Hepatic stellate cell (primary cell): ENCODE data around the gene CCDC57.
"Not testable (repeated sequence)": the region's sequence is repeated elsewhere in the genome, so short reads cannot be mapped to it uniquely, and the experiment has no call there.

Experiments
- DNase-seq: peaks from one replicate; pipeline ENCODE4 v3.0.0; 2011; ENCODE audit warnings: low spot score

The CCDC57 gene

DNA sequence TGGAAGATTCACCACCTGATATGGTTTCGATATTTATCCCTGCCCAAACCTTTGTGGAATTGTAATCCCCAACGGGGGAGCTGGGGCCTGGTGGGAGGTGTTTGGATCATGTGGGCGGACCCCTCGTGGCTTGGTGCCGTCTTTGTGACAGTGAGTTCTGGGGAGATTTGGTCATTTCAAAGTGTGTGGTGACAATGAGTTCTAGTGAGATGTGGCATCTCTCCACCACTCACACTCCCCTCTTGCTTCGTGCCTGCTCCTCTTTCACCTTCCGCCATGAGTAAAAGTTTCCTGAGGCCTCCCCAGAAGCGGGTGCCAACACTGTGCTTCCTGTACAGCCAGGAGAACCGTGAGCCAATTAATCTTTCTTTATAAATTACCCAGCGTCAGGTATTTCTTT is 9.7 kb downstream of the CCDC57 start:
- no peak for DNase-seq

DNA sequence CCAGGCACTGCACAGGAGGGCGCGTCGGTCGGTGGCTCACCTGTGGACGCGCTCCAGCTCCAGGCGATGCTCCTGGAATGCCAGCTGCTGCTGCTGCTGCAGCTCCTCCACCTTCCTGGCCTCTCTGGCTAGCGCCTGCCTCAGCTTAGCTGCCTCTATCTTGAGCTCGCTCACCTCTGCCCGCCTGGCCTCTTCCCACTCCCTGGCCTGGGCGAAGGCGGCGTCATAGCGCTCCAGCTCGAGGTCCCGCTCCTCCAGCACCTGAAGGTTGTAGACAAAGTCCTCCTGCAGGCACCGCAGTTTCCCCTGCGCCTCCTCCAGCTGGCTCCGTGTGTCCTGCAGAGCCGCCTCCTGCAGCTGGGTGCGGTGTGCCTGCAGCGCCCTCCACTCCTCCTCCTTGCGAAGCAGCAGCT is 11.1 kb downstream of the CCDC57 start:
- no peak for DNase-seq

DNA sequence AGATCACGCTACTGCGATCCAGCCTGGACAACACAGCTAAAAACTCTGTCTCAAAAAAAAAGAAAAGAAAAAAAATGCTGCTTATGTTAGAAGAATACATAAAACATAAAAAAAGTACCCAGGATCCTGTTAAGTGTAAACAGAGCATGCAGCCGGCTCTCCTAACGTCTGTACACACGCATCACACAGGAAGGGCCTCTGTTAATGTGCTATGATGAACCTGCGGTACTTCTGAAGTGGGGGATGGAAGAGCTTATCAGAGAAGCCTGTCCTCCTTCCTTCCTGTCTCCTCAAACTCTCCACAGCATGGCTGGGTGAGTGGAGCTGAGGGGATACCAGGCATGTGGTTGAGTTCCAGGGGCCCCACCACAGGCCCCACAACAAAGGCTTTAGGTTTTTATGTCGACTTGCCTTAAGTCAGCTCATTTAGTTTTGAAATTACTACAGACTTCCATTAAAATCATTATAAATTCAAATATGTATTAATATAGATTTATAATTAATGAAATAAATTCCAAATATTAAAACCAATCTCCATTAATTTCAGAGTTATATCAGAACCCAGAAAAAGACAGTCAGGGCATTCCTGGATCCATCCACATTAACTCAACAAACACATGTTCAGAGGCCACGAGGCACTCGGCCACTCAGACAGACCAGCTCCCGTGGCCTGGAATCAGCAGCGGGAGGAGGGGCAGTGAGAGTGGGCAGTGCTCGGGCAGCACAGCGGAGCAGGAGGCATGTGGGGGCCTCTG is 11.7 kb downstream of the CCDC57 start:
- DNase-seq, result no peak

DNA sequence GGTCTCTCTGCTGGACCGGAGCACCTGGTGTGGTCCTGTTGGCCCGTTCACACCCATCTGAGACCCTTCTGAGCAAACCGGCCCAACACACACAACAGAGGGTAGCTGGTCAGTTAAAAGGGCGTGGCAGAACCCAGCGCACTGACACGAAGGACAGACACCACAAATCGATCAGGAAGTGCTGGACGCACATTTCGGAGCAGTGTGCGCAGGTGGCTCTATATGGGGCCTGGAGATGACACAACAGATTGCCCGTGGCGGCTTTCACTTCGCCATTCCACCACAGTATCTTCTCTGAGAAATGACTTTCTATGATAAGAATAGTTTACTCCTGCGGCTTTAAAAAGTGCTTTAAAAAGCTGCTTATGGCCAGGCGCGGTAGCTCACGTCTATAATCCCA is 12.5 kb downstream of the CCDC57 start:
- no peak for DNase-seq

DNA sequence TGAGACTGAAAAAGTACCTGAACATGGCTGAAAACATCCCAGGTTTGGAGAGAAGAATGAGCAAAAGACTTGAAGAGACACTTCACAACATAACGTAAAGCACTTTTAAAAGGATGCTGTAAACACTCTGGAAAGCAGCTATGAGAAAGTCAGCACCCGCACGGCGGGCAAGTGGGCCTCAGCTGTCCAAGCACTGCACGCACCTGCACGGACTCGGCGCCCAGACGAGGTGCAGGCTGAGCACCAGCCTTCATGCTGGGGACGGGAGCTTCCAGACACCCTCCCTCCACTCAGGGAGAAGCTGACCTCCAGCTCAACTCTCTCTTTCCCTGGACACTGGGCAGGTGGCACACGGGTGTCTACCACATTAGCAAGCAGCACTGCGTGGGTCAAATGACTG is 13.1 kb downstream of the CCDC57 start:
- DNase-seq, result no peak

DNA sequence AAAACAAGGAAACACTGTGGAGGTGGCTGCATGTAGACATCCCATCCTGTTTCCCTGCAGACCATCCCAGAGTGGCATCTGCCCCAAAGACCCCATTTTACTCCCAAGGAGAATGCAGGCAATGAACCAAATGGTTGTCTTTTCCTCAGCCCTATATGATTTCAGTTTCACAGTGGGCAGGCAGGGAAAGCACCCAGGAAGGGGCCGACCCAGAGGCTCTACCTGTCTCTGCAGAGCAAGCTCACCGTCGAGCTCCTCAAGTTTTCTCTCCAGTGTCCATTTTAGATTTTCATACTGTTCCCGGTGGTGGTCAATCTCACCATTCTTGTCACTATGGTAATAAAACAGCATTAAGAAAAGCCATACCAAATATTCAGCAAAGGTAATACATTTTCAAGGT is 14.6 kb downstream of the CCDC57 start:
- DNase-seq, result no peak

DNA sequence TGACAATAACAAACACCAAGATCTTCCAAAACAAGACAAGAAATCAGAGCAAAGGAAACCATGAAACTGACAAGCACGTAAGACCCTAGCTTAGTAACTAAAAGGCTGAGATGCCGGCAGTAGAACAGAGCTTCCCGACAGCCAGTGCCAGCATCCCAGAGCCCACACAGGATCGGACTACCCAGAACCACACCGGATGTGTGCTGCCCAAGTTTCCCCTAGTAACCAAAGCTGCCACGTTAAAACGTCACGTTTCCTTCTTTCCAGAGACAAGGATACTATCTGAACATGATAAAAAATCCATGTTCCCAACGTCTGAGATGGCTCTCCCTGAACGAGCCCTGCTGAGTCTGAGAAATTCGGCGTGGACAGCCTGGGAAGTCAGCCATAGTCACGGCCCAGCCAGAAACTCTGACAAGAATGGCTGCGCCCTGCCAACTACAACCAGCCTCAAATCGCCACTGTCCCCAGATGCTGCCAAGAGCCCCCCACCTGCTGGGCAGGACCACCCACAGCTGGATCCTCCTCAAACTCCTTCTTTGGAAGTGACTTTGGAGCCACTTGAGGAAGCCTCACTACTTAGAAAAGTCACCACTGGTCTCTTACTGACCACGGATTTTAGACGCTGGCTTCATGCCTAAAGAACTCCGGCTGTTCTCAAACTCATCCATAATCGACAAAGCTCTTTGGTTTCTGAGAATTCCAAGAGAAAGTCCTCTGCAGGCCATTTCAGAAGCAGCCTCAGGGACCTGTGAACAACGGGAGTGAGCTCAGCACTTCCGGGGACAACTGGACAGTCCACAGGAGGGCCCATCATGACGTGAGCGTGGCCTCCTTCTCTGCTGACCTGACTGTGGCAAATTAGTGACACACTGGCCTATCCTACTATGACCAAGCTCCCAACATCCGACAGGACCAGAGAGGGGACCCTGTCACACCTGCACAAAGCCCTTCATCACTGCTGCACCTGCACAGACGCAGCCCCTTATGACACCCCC is 16.7 kb downstream of the CCDC57 start:
- no peak for DNase-seq

DNA sequence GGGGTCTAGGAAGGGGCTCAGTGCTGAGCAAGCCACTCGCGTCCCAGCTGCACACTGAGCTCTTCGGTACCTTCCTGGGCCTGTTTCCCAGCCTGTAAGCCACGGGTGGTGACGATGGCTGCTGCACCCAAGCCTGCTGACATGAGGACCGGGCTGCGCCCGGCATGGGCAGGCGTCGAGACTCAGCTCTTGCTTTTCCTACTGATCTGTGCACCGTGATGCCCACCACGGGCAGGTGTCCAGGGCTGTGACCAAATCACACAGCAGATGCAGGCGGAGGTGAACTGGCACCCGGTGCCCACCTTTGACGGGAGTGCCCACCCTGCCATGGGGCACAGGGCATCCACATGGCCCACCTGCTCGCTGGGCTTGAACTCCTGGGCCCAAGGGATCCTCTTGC is 17.9 kb downstream of the CCDC57 start:
- no peak for DNase-seq

DNA sequence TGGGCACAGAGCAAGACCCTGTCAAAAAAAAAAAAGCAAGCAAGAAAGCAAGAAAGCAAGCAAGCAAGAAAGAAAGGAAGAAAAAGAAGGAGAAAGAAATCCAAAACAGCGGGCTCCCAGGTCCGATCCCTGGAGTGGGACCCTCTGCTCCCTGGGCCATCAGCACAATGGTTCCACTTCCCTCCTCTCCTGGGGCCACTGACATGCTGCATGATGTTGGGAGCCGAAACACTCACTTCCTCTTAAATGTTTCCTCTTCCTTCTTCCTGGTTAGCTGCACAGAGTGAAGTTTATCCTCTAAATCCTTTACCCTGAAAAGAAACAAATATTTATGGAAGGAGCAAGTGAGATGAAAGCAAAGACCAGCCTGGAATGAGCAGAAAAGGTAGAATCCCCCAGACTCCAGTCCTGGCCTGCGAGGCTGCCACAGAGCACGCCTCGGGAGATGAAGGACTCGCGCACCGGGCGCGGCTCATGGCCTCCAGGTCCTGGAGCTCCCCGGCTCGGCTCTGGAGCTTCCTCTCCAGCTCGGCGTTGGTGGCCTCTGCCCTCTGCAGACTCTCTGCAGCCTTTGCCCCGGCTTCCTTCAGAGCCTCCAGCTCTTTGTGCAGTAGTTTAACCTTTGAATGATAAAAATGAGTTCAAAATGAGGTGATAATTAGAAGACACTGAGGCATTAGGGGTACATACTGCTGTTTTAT is 19.0 kb downstream of the CCDC57 start:
- no peak for DNase-seq

DNA sequence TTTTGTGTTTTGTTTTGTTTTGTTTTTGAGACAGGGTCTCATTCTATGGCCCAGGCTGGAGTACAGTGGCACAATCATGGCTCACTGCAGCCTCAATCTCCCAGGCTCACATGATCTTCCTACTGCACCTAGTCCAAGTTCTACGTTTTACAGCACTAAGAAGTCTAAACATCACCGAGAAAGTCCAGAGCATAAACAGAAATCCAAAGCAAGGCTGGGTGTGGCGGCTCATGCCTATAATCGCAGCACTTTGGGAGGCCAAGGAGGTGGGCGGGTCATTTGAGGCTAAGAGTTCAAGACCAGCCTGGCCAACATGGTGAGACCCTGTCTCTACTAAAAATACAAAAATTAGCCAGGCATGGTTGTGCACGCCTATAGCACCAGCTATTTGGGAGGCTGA is 19.6 kb downstream of the CCDC57 start:
- not testable (repeated sequence) for DNase-seq

DNA sequence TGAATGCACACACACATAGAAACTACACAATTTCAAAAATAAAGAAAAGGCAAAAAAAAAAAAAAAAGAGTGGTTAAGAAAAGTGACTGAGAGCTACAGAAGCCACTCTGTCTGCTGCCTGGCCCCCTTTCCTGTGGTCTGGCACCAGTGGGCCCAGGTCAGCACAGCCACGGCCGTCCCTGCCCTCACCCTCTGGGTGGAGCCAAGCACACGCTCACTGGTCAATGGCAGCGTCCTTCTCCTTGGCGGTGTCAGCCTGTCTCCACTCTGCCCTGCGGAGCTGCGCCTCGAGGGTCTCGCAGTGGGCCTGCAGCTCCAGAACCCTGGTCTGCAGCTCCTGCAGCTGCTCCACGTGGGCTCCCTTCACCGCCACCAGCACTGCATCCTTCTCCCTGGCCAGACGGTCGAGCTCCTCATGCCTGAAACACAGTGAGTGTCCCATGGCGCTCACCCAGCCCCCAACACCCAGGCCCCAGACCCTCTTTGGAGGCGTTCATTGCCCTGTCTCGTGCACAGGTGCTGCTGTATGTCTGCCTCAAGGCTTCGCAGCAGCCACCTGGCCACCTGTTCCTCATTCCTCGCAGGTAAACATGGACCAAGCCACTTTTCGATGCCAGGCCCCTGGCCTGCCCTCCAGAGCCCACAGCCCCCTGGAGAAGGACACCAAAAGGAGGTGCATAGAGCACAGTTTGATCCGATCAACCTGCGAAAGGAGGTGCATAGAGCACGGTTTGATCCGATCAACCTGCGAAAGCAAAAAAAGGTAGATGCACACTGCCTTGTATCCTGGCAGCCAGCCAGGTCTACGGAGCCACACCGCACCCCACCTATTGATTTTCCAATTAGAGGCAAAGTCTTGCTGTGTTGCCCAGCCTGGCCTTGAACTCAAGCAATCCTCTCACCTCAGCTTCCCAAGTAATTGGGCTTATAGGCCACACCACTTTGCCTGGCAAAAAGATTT is 24.4 kb downstream of the CCDC57 start:
- DNase-seq, result no peak

DNA sequence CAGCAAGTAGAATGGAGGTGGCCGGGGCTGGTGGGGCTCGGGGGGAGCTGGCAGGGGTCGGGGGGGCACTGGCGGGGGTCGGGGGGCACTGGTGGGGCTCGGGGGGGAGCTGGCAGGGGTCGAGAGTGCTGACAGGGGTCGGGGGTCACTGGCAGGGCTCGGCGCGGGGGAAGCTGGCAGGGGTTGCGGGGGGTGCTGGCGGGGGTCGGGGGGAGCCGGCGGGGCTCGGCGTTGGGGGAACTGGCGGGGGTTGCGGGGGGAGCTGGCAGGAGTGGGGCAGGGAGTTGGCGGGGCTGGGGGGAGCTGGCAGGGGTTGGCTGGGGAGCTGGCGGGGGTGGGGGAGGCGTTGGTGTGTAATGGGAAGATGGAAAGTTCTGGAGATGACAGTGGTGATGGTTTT is 25.1 kb downstream of the CCDC57 start:
- no peak for DNase-seq

DNA sequence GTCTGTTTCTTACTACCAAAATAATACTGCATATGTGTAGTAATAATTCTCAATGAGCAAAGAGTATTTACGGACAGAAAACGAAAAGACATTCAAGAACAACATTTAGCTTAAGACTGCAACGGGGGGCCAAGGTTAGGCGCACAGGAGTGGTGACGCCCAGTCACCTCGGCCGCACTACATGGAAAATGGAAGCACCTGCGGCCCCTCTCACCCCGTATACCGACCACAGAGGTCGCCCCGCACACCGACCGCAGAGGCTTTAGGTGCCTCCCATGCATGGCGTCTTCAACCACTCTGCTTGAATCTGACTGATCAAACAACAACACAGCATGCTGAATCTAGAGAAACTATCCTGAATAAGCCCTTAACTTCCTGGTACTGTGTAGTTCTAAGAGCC is 26.4 kb downstream of the CCDC57 start:
- no peak for DNase-seq

DNA sequence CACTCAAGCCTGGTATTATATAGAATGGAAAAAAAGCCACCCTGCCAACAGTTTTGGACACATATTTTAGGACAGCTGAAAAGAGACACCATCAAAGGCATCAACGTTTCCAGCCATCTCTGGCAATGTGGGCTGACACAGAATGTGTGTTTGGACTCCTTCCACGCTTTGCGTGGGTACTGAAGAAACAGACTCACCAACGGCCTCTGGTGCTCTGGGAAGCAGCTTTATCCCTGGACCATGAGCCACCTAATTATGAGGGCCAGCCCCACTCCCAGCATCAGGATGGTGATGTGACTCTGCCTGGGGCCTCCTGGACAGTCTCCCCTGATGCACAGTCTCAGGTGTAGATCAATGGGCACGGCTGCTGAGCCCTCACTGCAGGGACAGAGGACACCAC is 27.9 kb downstream of the CCDC57 start:
- no peak for DNase-seq

DNA sequence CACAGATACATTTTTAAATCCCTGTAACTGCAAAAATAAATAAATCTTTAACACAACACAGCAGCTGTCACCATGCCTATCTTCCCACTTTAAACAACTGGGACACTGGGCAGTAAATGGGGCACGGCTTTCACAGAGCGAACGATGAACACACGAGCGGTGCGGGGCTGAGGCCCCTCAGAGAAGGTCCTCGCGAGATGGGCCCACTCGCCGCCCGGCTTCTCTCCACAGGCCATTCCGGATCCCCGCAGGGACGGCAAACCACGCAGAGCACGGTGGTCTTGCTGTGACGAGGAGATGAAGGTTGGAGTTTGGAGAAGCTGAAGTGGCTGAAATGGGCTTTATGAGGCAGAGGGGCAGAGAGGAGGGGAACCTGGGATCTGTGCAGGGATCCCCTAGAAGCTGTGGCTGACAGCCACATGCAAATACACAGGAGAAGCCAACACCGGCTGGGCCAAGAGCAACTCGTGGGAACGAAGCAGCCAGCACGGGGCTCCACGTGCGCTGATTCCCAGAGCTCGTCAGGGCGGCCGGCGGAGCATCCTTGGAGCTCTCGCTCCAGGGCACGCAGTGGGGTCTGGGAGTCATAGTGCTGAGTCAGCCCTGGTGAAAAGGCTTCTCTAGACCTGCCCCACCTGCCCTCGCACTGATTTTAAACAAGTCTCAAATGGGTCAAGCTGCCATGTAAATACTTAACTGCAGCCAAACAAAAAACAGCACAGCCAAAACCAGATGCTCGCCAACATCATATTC is 31.7 kb downstream of the CCDC57 start:
- DNase-seq, result no peak

DNA sequence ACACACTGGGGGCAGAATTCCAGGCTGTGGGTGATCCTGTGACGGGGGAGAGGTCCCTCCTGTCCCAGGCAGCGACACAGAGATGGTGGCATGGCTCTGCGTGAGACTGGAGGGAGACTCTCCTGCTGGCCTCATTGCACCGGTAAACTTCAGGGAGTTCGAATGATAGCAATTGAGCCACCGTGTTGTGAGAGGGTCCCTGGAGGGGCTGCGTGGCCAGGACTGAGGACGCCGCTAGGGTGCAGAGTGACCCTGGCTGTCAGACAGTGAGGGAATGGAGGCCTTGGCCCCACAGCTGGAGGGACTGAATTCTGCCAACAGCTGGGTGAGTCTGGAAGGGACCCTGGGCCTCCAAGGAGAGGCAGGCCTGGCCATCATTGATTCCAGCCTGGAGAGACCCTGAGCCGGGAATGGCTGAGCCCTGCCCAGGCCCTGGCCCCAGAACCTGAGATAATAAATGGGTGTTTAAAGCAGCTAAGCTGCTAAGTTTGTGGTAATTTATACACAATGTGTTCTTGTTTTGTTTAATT is 32.6 kb downstream of the CCDC57 start:
- no peak for DNase-seq

DNA sequence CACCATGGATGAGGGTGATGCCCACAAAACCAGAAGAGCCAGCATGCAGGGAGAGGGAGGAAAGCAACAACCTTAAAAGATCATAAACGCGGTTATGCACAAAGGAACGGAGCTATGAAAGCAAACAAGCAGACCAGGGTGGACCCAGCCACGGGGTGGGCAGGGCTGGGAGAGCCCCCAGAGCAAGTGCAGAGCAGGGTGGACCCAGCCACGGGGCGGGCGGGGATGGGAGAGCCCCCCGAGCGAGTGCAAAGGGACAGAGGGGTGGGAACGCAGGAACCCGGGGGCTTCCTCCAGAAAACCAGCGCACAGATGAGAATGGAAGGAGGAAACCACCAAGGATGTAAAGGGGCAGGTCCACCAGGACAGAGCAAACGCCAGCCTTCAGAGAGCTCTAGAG is 33.2 kb downstream of the CCDC57 start:
- no peak for DNase-seq

DNA sequence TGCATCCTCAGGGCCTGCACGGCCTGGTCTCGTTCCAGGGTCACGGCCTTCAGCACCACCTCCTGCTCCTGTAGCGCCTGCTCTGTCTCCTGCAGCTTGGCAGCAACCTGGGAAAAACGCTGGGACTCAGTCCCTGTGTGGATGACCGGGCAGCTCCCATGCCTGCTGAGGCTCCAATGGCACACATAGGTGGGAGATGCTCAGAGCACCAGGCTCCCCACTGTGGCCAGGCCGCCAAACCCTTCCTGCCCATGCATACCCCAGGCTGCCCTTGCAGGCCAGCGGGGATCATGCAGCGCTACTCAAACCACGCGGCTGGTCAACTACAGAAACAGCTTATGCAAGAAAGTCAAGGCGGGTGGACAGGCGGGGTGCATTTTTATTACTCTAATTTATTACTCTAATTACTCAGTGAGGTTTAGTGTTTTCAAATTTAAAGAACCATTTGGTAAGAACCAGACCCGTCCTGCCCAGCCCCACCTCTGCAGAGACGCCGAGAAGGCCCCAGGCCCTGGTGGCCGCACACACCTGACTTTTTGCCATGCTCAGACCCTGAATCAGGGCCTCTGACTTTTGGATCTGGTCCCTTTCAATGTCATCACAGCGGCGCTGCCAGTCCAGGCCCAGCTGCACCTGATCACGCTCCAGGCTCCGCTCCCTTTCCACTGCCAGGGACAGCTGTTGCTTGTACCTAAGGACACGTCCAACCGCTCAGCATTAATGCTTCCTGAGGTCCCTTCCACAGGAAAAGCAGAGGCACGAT is 34.0 kb downstream of the CCDC57 start:
- no peak for DNase-seq

DNA sequence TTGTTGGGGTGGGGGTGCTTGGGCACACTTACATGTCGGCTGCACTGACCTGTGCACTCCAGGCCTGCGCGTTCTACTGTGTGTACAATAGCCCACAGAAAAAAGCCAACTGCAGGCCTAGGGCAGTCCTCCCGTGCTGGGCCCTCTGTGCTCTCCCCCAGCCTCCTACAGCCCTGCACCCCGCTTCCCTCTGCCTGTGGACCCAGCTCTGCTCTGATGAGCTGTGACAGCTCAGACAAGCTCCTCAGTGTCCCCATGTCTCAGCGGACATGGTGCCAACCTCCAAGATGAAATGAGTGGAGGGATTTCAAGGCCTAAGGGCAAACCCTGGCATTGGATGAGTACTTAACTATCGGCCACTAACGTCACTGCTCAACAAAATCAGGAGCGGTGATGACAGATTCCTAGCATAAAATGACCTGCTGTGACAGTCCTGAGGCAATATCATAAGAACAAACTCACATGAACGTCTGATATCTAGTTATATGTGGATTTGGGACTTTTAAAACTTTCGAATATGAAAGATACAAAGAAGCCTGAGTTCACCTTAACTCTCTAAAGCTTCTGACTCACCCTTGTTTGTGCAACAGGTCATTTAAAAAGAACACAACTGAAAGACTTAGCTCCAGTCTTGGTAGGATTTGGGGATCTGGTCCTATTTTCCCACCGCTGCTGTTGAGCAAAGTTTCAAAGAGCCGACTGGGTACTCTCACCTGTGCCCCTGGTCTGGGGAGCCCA is 34.7 kb downstream of the CCDC57 start:
- DNase-seq, result no peak
